MM.1S (cell line): Measurements from ENCODE around the gene CES4A.

Experiments used
- CTCF ChIP-seq: fragments of 300-600 bp; sonication (generic); IDR thresholded peaks from 2 replicates; pipeline ENCODE4 v1.5.1; 2016; ENCODE audit warnings: antibody characterized with exemption, low read length, mixed read lengths
- EZH2 ChIP-seq: fragments of 300-600 bp; sonication (generic); optimal IDR thresholded peaks from 2 replicates; pipeline ENCODE3; 2017; ENCODE audit warnings: low read depth, mild to moderate bottlenecking, antibody characterized with exemption, low read length, mixed read lengths
- EZH2phosphoT487 ChIP-seq: fragments of 300-600 bp; sonication (generic); IDR thresholded peaks from 2 replicates; pipeline ENCODE4 v1.6.1; 2018; ENCODE audit warnings: antibody characterized with exemption, low read length

GRCh38 chr16:66964049-66964448 is 24.3 kb upstream of the CES4A start:
- TF ChIP-seq CTCF (no peak), EZH2 (no peak), EZH2phosphoT487 (no peak)
